Right atrium auricular region (tissue), 2 donors: ENCODE data around the gene RAB3C. TPM values are rescaled to one million over a fixed set of nuclear protein-coding genes. Genes with fewer than 3 reads are reported as not detected.
"Not testable (repeated sequence)": the region's sequence is repeated elsewhere in the genome, so short reads cannot be mapped to it uniquely, and the experiment has no call there.

Experiments used
- DNase-seq: peaks from one replicate; pipeline ENCODE4 v3.0.0-alpha.2; 2019; ENCODE audit warnings: low spot score
- H3K27ac ChIP-seq, 2 donors: fragments of 200-600 bp; sonication (generic); 1 replicate in 1 of 2; 2 replicates in 1 of 2; pipeline ENCODE4 v1.5.1; 2016 to 2019
- H3K27me3 ChIP-seq, 2 donors: fragments of 200-600 bp; sonication (generic); one replicate each; pipeline versions ENCODE4 v1.5.1 to v1.6.0; 2017 to 2019
- H3K36me3 ChIP-seq: fragments of 200-600 bp; sonication (generic); one replicate; pipeline ENCODE4 v1.5.1; 2016
- H3K4me1 ChIP-seq, 2 donors: fragments of 200-600 bp; sonication (generic); one replicate each; pipeline versions ENCODE4 v1.5.1 to v1.6.0; 2017 to 2019
- H3K4me3 ChIP-seq, 2 donors: fragments of 200-600 bp; sonication (generic); 1 replicate in 1 of 2; 2 replicates in 1 of 2; pipeline ENCODE4 v1.5.1; 2017 to 2019; ENCODE audit warnings: mild to moderate bottlenecking in 1 of 2, moderate library complexity in 1 of 2
- H3K9me3 ChIP-seq, 2 donors: fragments of 200-600 bp; sonication (generic); one replicate each; pipeline ENCODE4 v1.5.1; 2019
- total RNA-seq, 2 donors: library from RNA; depleted of rRNA; stranded (reverse); fragments of >200 nt; gene quantifications; one replicate each; pipeline ENCODE4 v1.1.0, GENCODE V29; 2016
- TF ChIP-seq, protein P1 (sequence below), 2 donors: fragments of 200-600 bp; sonication (generic); IDR thresholded peaks; one replicate each; pipeline ENCODE4 v1.5.1; 2019; ENCODE audit warnings: antibody characterized with exemption in 2 of 2

The RAB3C gene
- total RNA-seq, 2 donors from 2014 or later = 0.07 to 0.16 TPM

GRCh38 chr5:58687079-58687478 is 104.2 kb downstream of the RAB3C start:
- H3K27ac ChIP-seq = no peak overlapping the region
- H3K36me3 ChIP-seq = no peaks in the 10 kb centered on the region
- H3K9me3 ChIP-seq = no peaks in the 10 kb centered on the region
- H3K4me3 ChIP-seq = no peak overlapping the region
- H3K27me3 ChIP-seq = no peaks in the 10 kb centered on the region
- TF ChIP-seq, protein P1, sequence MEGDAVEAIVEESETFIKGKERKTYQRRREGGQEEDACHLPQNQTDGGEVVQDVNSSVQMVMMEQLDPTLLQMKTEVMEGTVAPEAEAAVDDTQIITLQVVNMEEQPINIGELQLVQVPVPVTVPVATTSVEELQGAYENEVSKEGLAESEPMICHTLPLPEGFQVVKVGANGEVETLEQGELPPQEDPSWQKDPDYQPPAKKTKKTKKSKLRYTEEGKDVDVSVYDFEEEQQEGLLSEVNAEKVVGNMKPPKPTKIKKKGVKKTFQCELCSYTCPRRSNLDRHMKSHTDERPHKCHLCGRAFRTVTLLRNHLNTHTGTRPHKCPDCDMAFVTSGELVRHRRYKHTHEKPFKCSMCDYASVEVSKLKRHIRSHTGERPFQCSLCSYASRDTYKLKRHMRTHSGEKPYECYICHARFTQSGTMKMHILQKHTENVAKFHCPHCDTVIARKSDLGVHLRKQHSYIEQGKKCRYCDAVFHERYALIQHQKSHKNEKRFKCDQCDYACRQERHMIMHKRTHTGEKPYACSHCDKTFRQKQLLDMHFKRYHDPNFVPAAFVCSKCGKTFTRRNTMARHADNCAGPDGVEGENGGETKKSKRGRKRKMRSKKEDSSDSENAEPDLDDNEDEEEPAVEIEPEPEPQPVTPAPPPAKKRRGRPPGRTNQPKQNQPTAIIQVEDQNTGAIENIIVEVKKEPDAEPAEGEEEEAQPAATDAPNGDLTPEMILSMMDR (IDR thresholded peaks at IDR 0.05) = no peak
- no peak for DNase-seq
- H3K4me1 ChIP-seq = no peaks in the 10 kb centered on the region

DNA sequence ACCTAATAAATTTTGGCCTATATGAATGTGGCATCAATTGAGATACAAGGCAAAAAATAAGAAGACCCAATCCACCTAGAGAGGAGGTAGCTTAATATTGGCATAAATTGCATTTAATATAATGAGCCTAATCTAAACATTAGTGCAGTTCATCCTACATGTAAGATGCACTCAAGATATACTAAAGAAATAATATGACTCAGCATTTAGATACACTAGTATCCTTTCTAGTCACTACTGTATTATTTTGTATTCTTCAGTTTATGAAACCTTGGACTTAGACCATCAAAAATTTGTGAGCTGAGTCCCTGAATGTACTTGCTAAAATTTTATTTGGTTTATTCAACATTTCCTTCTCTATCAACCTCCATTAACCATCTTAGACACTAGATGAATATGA is 104.7 kb downstream of the RAB3C start:
- H3K27me3 ChIP-seq = no peaks in the 10 kb centered on the region
- no peaks in the 10 kb centered on the region for H3K9me3 ChIP-seq
- H3K4me1 ChIP-seq = no peaks in the 10 kb centered on the region
- DNase-seq = no peak
- no peak overlapping the region for H3K4me3 ChIP-seq
- TF ChIP-seq, protein P1 (IDR thresholded peaks at IDR 0.05) = no peak
- no peak overlapping the region for H3K27ac ChIP-seq
- H3K36me3 ChIP-seq = no peaks in the 10 kb centered on the region

- not testable (repeated sequence) for H3K4me1 ChIP-seq, DNase-seq, H3K36me3 ChIP-seq
Observed at GRCh38 chr5:58699088-58699761, 116.3 kb downstream of the RAB3C start.

DNA sequence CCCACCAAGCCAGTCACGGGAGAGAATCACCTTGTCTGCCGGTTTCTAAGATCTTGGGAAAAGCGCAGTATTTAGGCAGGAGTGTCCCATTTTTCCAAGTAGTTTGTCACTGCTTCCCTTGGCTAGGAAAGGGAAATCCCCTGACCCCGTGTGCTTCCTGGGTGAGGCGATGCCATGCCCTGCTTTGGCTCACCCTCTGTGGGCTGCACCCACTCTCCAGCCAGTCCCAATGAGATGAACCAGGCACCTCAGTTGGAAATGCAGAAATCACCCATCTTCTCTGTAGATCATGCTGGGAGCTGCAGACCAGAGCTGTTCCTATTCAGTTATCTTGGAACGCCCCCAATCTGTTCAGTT is 116.9 kb downstream of the RAB3C start:
- H3K9me3 ChIP-seq = peaks cover 0 to 17% of the 10 kb centered on the region in 2 donors
- no peak overlapping the region for H3K4me3 ChIP-seq
- no peak for DNase-seq
- TF ChIP-seq, protein P1 (IDR thresholded peaks at IDR 0.05) = no peak
- H3K4me1 ChIP-seq = no peaks in the 10 kb centered on the region
- no peaks in the 10 kb centered on the region for H3K36me3 ChIP-seq
- no peaks in the 10 kb centered on the region for H3K27me3 ChIP-seq
- H3K27ac ChIP-seq = no peak overlapping the region

More at GRCh38 chr5:58699088-58699761, 116.3 kb downstream of the RAB3C start:
- H3K4me3 ChIP-seq, H3K27ac ChIP-seq, H3K27me3 ChIP-seq: not testable (repeated sequence)
- H3K9me3 ChIP-seq = peaks cover 0 to 17% of the 10 kb centered on the region in 2 donors

DNA sequence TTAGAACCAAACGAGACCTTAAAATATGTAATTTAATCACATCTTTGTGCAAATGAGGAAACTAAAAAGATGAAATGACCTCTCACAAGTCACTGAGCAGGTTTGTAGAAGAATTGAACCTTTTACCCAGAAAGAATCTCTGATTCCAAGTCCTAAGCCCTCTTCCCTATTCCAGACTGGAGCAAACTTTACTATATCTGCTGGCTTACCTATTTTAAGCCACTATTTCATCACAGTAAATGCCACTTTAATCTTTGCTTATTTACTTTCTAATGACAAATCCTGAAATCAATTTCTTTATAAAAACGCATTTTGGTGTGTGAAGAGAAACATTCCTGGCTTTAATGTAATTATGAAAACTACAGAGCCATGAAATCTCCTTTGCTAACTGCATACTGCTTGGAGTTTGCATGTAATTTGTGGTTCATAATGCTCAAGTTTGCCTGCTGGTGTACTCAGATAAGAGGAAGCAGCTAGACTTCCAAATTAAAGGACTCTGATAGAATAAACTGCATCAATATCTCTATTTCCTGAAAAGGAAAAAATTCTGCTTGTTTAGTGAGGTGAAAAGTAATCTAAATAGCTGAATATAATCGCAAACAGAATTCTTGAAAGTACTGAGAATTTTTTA is 121.2 kb downstream of the RAB3C start:
- no peaks in the 10 kb centered on the region for H3K36me3 ChIP-seq
- DNase-seq = no peak
- H3K4me3 ChIP-seq = no peak overlapping the region
- H3K27me3 ChIP-seq = no peaks in the 10 kb centered on the region
- no peak overlapping the region for H3K27ac ChIP-seq
- H3K9me3 ChIP-seq = no peaks in the 10 kb centered on the region
- no peaks in the 10 kb centered on the region for H3K4me1 ChIP-seq
- TF ChIP-seq, protein P1 (IDR thresholded peaks at IDR 0.05) = no peak

GRCh38 chr5:58706736-58707135 is 123.9 kb downstream of the RAB3C start:
- no peaks in the 10 kb centered on the region for H3K36me3 ChIP-seq
- no peak for DNase-seq
- no peaks in the 10 kb centered on the region for H3K4me1 ChIP-seq
- no peak overlapping the region for H3K4me3 ChIP-seq
- TF ChIP-seq, protein P1 (IDR thresholded peaks at IDR 0.05) = no peak
- no peaks in the 10 kb centered on the region for H3K9me3 ChIP-seq
- no peak overlapping the region for H3K27ac ChIP-seq
- H3K27me3 ChIP-seq = no peaks in the 10 kb centered on the region
